HCT116 (cell line): ENCODE measurements around the gene CPLX3. TPM values are rescaled to one million over a fixed set of nuclear protein-coding genes. Genes with fewer than 3 reads are reported as not detected.

Source experiments
- ATAC-seq: fragments of 200-7000 bp; cut with Tn5 transposase; 2 replicates; pipeline ENCODE4 v1.9.1; 2020; ENCODE audit warnings: mild to moderate bottlenecking, moderate library complexity
- BruUV-seq: library from RNA; stranded (reverse); fragments of 400-500 nt; replicated peaks from 2 replicates; lab custom pipeline; 2021; lab: Mats Ljungman, UMichigan
- CTCF ChIA-PET: fragments of 300-600 bp; sonication (Branson Sonifier 250); formaldehyde crosslinking; loops from one replicate; lab custom pipeline; 2021; ENCODE audit warnings: antibody characterized with exemption; lab: Charles Lee
- POLR2A ChIA-PET: fragments of 300-600, 350-600 bp; sonication (Branson Sonifier 250); formaldehyde crosslinking; loops from one replicate; lab custom pipeline; 2021; ENCODE audit warnings: antibody characterized with exemption; lab: Charles Lee
- RAD21 ChIA-PET, 2 experiments: fragments of 300-600 bp; sonication (Branson Sonifier 250); formaldehyde crosslinking; loops; one replicate each; lab custom pipeline; 2023; ENCODE audit warnings: low total read pairs in 2 of 2; ENCODE audit not compliant: uncharacterized antibody in 2 of 2, unreplicated experiment in 2 of 2, low non-redundant PET in 1 of 2; lab: Charles Lee
- DNase-seq: peaks from one replicate; pipeline ENCODE4 v3.0.0-alpha.2; 2010; ENCODE audit warnings: low read depth, low spot score
- H2AFZ ChIP-seq: fragments of 200-600 bp; shearing (Covaris generic), sonication (generic); 2 replicates; pipeline ENCODE4 v1.6.1; 2017; ENCODE audit warnings: low read depth, mixed run types, mixed read lengths, antibody characterized with exemption, low read length; ENCODE audit not compliant: poor library complexity, severe bottlenecking
- H3K27ac ChIP-seq: 2 replicates; pipeline ENCODE4 v1.5.1; 2012; ENCODE audit warnings: low read depth, low read length
- H3K27me3 ChIP-seq: fragments of 200-600 bp; sonication (generic); 2 replicates; pipeline ENCODE4 v1.6.1; 2016; ENCODE audit warnings: mixed run types, low read length, mixed read lengths; ENCODE audit not compliant: insufficient read depth
- H3K36me3 ChIP-seq, 2 experiments: fragments of 200-500 bp in 1 of 2; fragments of 200-600 bp in 1 of 2; sonication (Bioruptor generic) in 1 of 2; sonication (generic) in 1 of 2; 2 replicates each; pipeline versions ENCODE4 v1.5.1 to v1.6.1; 2014 to 2016; ENCODE audit warnings: low read length in 2 of 2, inconsistent platforms in 1 of 2, mixed read lengths in 1 of 2, mixed run types in 1 of 2; ENCODE audit not compliant: insufficient read depth in 2 of 2, control insufficient read depth in 1 of 2
- H3K4me1 ChIP-seq, 2 experiments: fragments of 200-600 bp in 1 of 2; sonication (generic) in 1 of 2; 2 replicates each; pipeline versions ENCODE4 v1.5.1 to v1.6.1; 2012 to 2017; ENCODE audit warnings: low read length in 2 of 2, inconsistent platforms in 1 of 2, mild to moderate bottlenecking in 1 of 2, mixed read lengths in 1 of 2, mixed run types in 1 of 2, moderate library complexity in 1 of 2; ENCODE audit not compliant: insufficient read depth in 2 of 2, control insufficient read depth in 1 of 2
- H3K4me2 ChIP-seq: fragments of 200-600 bp; sonication (generic); 2 replicates; pipeline ENCODE4 v1.6.1; 2017; ENCODE audit warnings: mixed run types, low read length, mixed read lengths
- H3K4me3 ChIP-seq, 2 experiments: fragments of 200-600 bp in 1 of 2; sonication (generic) in 1 of 2; replicated peaks in 1 of 2; 2 replicates each; pipeline ENCODE4 v1.5.1; 2011 to 2016; ENCODE audit warnings: low read length in 2 of 2, control low read depth in 1 of 2, low read depth in 1 of 2, mild to moderate bottlenecking in 1 of 2, mixed read lengths in 1 of 2, mixed run types in 1 of 2
- H3K79me2 ChIP-seq: fragments of 200-600 bp; sonication (generic); 2 replicates; pipeline ENCODE4 v1.6.1; 2017; ENCODE audit warnings: mild to moderate bottlenecking, mixed run types, low read length, moderate library complexity, mixed read lengths; ENCODE audit not compliant: insufficient read depth
- H3K9ac ChIP-seq: fragments of 200-600 bp; sonication (generic); 2 replicates; pipeline ENCODE4 v1.6.1; 2016; ENCODE audit warnings: low read length, mixed read lengths
- H3K9me2 ChIP-seq: fragments of 200-600 bp; sonication (generic), shearing (Covaris generic); 2 replicates; pipeline ENCODE4 v1.6.1; 2017; ENCODE audit warnings: mixed run types, mild to moderate bottlenecking, moderate library complexity; ENCODE audit not compliant: insufficient read depth
- H3K9me3 ChIP-seq, 2 experiments: fragments of 200-500 bp in 1 of 2; fragments of 200-600 bp in 1 of 2; sonication (Bioruptor generic) in 1 of 2; sonication (generic) in 1 of 2; 2 replicates each; pipeline ENCODE4 v1.6.1; 2014 to 2017; ENCODE audit warnings: low read length in 2 of 2, mixed read lengths in 2 of 2, inconsistent platforms in 1 of 2, low read depth in 1 of 2, mild to moderate bottlenecking in 1 of 2, mixed run types in 1 of 2, moderate library complexity in 1 of 2; ENCODE audit not compliant: control insufficient read depth in 1 of 2, insufficient read depth in 1 of 2
- H4K20me1 ChIP-seq: fragments of 200-600 bp; sonication (generic), shearing (Covaris generic); 2 replicates; pipeline ENCODE4 v1.6.1; 2017; ENCODE audit warnings: mixed run types, mild to moderate bottlenecking, moderate library complexity; ENCODE audit not compliant: insufficient read depth
- CBX3 ChIP-seq: IDR thresholded peaks from 2 replicates; pipeline ENCODE4 v1.6.1; 2012; ENCODE audit warnings: low read depth
- CTCF ChIP-seq, 3 experiments: fragments of 200-600 bp in 1 of 3; sonication (generic) in 1 of 3; IDR thresholded peaks in 2 of 3; conservative IDR thresholded peaks in 1 of 3; 2 replicates each; pipeline ENCODE4 v1.5.1; 2012 to 2017; ENCODE audit warnings: low read depth in 2 of 3, low read length in 2 of 3, antibody characterized with exemption in 1 of 3, borderline replicate concordance in 1 of 3, control low read depth in 1 of 3, mild to moderate bottlenecking in 1 of 3, mixed read lengths in 1 of 3, mixed run types in 1 of 3, moderate library complexity in 1 of 3; ENCODE audit not compliant: insufficient read depth in 1 of 3
- EGR1 ChIP-seq: IDR thresholded peaks from 2 replicates; pipeline ENCODE4 v1.6.1; 2012; ENCODE audit warnings: low read depth
- ELF1 ChIP-seq: IDR thresholded peaks from 2 replicates; pipeline ENCODE4 v1.6.1; 2012; ENCODE audit warnings: low read depth, borderline replicate concordance
- EZH2 ChIP-seq: fragments of 200-600 bp; sonication (generic); IDR thresholded peaks from 2 replicates; pipeline ENCODE4 v1.6.1; 2017; ENCODE audit warnings: antibody characterized with exemption, mixed run types
- EZH2phosphoT487 ChIP-seq: fragments of 200-600 bp; IDR thresholded peaks from 2 replicates; pipeline ENCODE4 v1.6.1; 2018; ENCODE audit warnings: antibody characterized with exemption, borderline replicate concordance
- JUND ChIP-seq: IDR thresholded peaks from 2 replicates; pipeline ENCODE4 v1.6.1; 2012
- POLR2A ChIP-seq: IDR thresholded peaks from 2 replicates; pipeline ENCODE4 v1.7.0; 2011; ENCODE audit warnings: borderline replicate concordance; ENCODE audit not compliant: insufficient read depth, insufficient read length; ENCODE audit errors: extremely low read depth
- POLR2AphosphoS5 ChIP-seq: IDR thresholded peaks from 2 replicates; pipeline ENCODE4 v1.6.1; 2011; ENCODE audit warnings: mild to moderate bottlenecking, low read depth, low read length, moderate library complexity
- RAD21 ChIP-seq: IDR thresholded peaks from 2 replicates; pipeline ENCODE4 v1.6.1; 2012; ENCODE audit warnings: low read depth, mild to moderate bottlenecking
- REST ChIP-seq: IDR thresholded peaks from 2 replicates; pipeline ENCODE4 v1.6.1; 2012; ENCODE audit warnings: low read depth
- SIN3A ChIP-seq: IDR thresholded peaks from 2 replicates; pipeline ENCODE4 v1.6.1; 2012; ENCODE audit warnings: low read depth
- SP1 ChIP-seq: IDR thresholded peaks from 2 replicates; pipeline ENCODE4 v1.6.1; 2012; ENCODE audit warnings: low read depth
- SRF ChIP-seq: IDR thresholded peaks from 2 replicates; pipeline ENCODE4 v1.6.1; 2012; ENCODE audit warnings: low read depth
- YY1 ChIP-seq: IDR thresholded peaks from 2 replicates; pipeline ENCODE4 v1.6.1; 2011; ENCODE audit warnings: low read length, low read depth, moderate library complexity, mild to moderate bottlenecking; ENCODE audit not compliant: insufficient replicate concordance; ENCODE audit errors: extremely low read depth
- ZBTB33 ChIP-seq: IDR thresholded peaks from 2 replicates; pipeline ENCODE4 v1.6.1; 2011; ENCODE audit warnings: mild to moderate bottlenecking, low read length, moderate library complexity; ENCODE audit not compliant: insufficient replicate concordance; ENCODE audit errors: extremely low read depth
- ZFX ChIP-seq: fragments of 450-650 bp; IDR thresholded peaks from 2 replicates; pipeline ENCODE4 v1.6.1; 2017
- ZNF274 ChIP-seq: fragments of 200-500 bp; sonication (Bioruptor generic); IDR thresholded peaks from 2 replicates; pipeline ENCODE4 v1.6.1; 2014; ENCODE audit warnings: mild to moderate bottlenecking, low read depth, low read length, inconsistent platforms
- intact Hi-C: fragments of 100-400 bp; cut with micrococcal nuclease; formaldehyde crosslinking; loops from 2 replicates; pipeline ENCODE4 v1.10.0; 2022
- total RNA-seq: library from RNA; stranded (reverse); gene quantifications from one replicate; pipeline ENCODE4 v1.2.1, GENCODE V29; 2021; ENCODE audit not compliant: unreplicated experiment

Gene CPLX3
- total RNA-seq, 1 experiment from 2014 or later: not detected

GRCh38 chr15:74837482-74838136, 11.2 kb downstream of the CPLX3 start:
- H3K9me2 ChIP-seq: no peaks in the 10 kb centered on the region
- intact Hi-C loops: no loop called here
- RAD21 ChIA-PET: no interaction called here
- peaks cover 2 to 8% of the 10 kb centered on the region in 2 experiments; a peak in 1 of 4 replicates for H3K36me3 ChIP-seq
- no peak for DNase-seq
- peaks cover 6% of the 10 kb centered on the region; the same call in 1 of the 2 replicates for H3K79me2 ChIP-seq
- H2AFZ ChIP-seq: no peak overlapping the region
- H3K4me1 ChIP-seq: peaks cover 3 to 17% of the 10 kb centered on the region in 2 experiments; a peak in 3 of 4 replicates
- no peak overlapping the region for H3K27ac ChIP-seq
- no TSS peak for BruUV-seq
- H4K20me1 ChIP-seq: no peaks in the 10 kb centered on the region
- CTCF ChIA-PET: no interaction called here
- POLR2A ChIA-PET: no interaction called here
- no peaks in the 10 kb centered on the region for H3K9me3 ChIP-seq
- ATAC-seq: no peak
- H3K9ac ChIP-seq: no peak overlapping the region
- H3K4me3 ChIP-seq: no peak overlapping the region
- no peak overlapping the region for H3K4me2 ChIP-seq
- H3K27me3 ChIP-seq: no peaks in the 10 kb centered on the region
- TF ChIP-seq POLR2A: no peak
- TF ChIP-seq RAD21: no peak
- TF ChIP-seq CTCF (IDR thresholded peaks at IDR 0.05 in 2 of 3, conservative IDR thresholded peaks at IDR 0.05 in 1 of 3; ENCODE audit: borderline replicate concordance in 1 of 3, insufficient read depth in 1 of 3, low read depth in 2 of 3, low read length in 2 of 3): no peak
- no peak for TF ChIP-seq SIN3A
- TF ChIP-seq ZNF274: no peak
- no peak for TF ChIP-seq EGR1
- TF ChIP-seq YY1: no peak
- TF ChIP-seq SP1: no peak
- no peak for TF ChIP-seq SRF
- TF ChIP-seq ELF1: no peak
- TF ChIP-seq POLR2AphosphoS5: no peak
- no peak for TF ChIP-seq JUND
- no peak for TF ChIP-seq REST
- no peak for TF ChIP-seq EZH2phosphoT487
- no peak for TF ChIP-seq EZH2
- TF ChIP-seq ZBTB33: no peak
- TF ChIP-seq ZFX: no peak
- no peak for TF ChIP-seq CBX3
- TF ChIP-seq, all 23 proteins: peak for 0
